Coronary artery (tissue), 2 donors: Measurements from ENCODE around the gene ASCC1.

Source experiments
- DNase-seq: peaks from one replicate; pipeline ENCODE4 v3.0.0-alpha.2; 2017; ENCODE audit warnings: low spot score
- H3K27ac ChIP-seq, 2 donors: fragments of 200-600 bp; sonication (generic); one replicate each; pipeline ENCODE4 v1.5.1; 2016 to 2019
- H3K4me3 ChIP-seq: fragments of 200-600 bp; sonication (generic); 2 replicates; pipeline ENCODE4 v1.5.1; 2016; ENCODE audit warnings: mild to moderate bottlenecking, moderate library complexity
- CTCF ChIP-seq: fragments of 200-600 bp; sonication (generic); IDR thresholded peaks from one replicate; pipeline ENCODE4 v1.5.1; 2019; ENCODE audit warnings: antibody characterized with exemption

ASCC1 gene

DNA sequence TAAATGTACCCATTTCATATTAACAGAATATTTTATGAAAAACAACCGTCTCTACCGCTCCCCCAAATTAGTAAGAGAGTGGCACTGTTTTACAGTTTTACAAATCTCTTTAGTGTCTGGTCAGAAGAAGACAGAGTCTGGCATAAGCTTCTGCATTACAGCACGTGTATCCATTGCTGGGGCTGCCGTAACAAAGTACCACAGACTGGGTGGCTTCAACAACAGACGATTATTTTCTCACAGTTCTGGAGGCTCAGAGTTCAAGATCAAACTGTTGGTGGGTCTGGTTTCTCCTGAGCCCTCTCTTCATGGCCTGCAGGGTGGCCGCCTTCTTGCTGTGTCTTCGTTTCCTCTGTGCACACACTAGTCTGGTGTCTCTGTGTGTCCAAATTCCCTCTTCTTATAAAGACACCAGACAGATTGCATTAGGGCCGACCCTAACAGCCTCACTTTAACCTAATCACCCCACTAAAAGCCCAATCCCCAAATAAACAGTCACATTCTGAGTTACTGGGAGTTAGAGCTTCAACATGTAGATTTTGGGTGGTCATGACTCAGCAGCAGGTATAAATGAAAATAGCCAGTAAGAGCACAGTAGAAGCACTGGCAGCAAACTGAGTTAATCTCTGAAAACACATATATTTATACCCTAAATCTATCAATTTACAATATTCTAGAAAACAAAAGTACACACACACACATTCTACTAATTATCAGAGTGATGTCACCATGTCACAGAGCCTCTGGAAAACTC, 123.7 kb downstream of the ASCC1 start:
- TF ChIP-seq CTCF: no peak
- DNase-seq: no peak
- Histone ChIP-seq H3K27ac (no peak overlapping the region), H3K4me3 (no peak overlapping the region)

DNA sequence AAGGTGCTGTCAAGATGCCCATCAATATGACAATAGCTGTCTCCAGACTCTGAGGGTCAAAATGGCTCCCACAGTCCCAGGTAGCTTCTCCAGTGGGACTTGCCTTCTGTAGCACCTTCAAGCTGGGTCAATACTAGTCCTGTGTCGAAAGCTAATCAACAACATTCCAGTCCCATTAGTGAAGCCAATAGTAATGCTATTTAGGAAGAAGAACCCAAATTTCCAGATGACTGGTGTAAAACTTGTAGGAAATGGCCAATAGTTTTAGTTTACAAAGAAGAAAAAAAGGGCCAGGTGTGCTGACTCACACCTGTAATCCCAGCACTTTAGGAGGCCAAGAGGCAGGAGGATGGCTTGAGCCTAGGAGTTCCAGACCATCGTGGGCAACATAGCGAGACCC, 125.8 kb downstream of the ASCC1 start:
- H3K27ac ChIP-seq: no peak overlapping the region
- no peak for DNase-seq
- H3K4me3 ChIP-seq: no peak overlapping the region
- TF ChIP-seq CTCF: no peak

DNA sequence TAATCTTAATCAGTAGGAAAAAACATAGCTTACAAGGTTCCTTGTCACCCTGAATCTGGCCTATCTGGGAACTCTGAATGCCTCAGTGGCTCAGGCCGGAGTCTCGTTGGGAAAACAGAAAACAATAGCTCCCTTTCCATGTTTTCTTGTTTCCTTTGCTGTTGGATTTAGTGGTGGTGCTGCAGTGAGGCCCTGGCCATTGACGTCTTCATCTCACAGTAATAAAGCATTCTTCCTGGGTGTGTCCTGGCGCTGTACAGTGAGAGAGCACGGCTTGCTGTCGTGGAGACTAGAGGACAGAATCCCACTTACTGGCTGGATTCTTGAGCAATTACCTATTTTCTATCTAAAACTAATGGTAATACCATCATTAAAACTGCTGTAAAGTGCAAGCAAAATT, 126.5 kb downstream of the ASCC1 start:
- no peak overlapping the region for H3K27ac ChIP-seq
- no peak overlapping the region for H3K4me3 ChIP-seq
- TF ChIP-seq CTCF: no peak
- DNase-seq: no peak

- TF ChIP-seq CTCF: no peak
- no peak for DNase-seq
- no peak overlapping the region for H3K4me3 ChIP-seq
- H3K27ac ChIP-seq: no peak overlapping the region
These were observed 127.0 kb downstream of the ASCC1 start for GRCh38 chr10:72088889-72089575.

- H3K4me3 ChIP-seq: peak within 1 kb of the TSS; percentile 71
- TF ChIP-seq CTCF: no peak
- no peak for DNase-seq
- H3K27ac ChIP-seq: peak within 1 kb of the TSS in 1 of 2 donors; percentile 35
These were observed 127.8 kb downstream of the ASCC1 start, which contains the start of gene SPOCK2 for GRCh38 chr10:72087969-72088888. Gene SPOCK2 (minus strand): TSS chr10:72088551. CDS start chr10:72088328, 223 bp downstream.

- no peak for TF ChIP-seq CTCF
- no peak for DNase-seq
- Histone ChIP-seq H3K4me3 (peak overlapping the region; percentile 71), H3K27ac (peak overlapping the region in 1 of 2 donors; percentile 35)
These were observed 128.6 kb downstream of the ASCC1 start for GRCh38 chr10:72087392-72087968.
